ENCODE data around the gene ANKRD12. TPM values are rescaled to one million over a fixed set of nuclear protein-coding genes. Genes with fewer than 3 reads are reported as not detected.

Gene ANKRD12
- total and polyA plus RNA-seq, 7 experiments from 2014 or later = 48.7 to 274 (median 154) TPM

DNA sequence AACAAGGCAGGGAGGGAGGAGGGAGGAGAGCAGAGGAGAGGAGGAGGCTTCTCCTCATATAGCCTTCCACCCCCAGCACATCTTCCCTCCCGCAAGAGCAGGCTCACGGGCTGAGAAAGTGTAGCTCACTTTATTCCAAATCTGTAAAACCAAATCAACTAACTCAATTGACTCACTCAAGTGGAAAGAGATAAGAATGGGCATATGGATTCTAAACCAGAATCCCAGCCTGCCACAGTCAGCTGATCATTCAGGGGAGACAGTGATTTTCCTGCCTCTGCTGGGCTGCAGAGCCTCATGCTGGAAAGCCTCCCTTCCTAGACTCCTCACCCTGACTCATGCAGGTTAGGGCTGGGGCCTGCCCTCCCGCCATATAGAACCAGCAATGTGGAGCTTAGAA, 193.8 kb downstream of the ANKRD12 start:
- ChIA-PET CTCF (no interaction called here), POLR2A (no interaction called here)
- Histone ChIP-seq H3K27ac (ENCODE audit: low read depth, low read length) (no peak overlapping the region), H3K27me3 (ENCODE audit: control insufficient read depth in 2 of 2, insufficient read depth in 2 of 2, low read length in 2 of 2) (no peaks in the 10 kb centered on the region), H3K36me3 (ENCODE audit: control insufficient read depth in 2 of 3, insufficient read depth in 3 of 3, low read length in 3 of 3) (no peaks in the 10 kb centered on the region), H3K4me1 (ENCODE audit: control insufficient read depth in 2 of 2, insufficient read depth in 2 of 2, low read length in 2 of 2) (peaks cover 0 to 4% of the 10 kb centered on the region in 2 donors), H3K4me3 (ENCODE audit: low read length) (no peak overlapping the region), H3K9me3 (ENCODE audit: control insufficient read depth in 2 of 3, low read length in 3 of 3) (no peaks in the 10 kb centered on the region)
- no peaks in the 10 kb centered on the region for H3K36me3 Mint-ChIP-seq
- no peak overlapping the region for H3K4me3 Mint-ChIP-seq
- H3K27me3 Mint-ChIP-seq = peaks cover 0 to 55% (median 0%) of the 10 kb centered on the region in 5 donors
- intact Hi-C loops (cut with micrococcal nuclease) = loop anchor here (5.0 to 10.0 kb wide), 4 partner anchors 573 to 1197 kb away; partner anchors contain the start of gene NAPG (in 2 of the 2)
- DNase-seq = no peak
- H3K9me3 Mint-ChIP-seq = peaks cover 0 to 11% (median 0%) of the 10 kb centered on the region in 11 donors
- ATAC-seq = no peak
- H3K27ac Mint-ChIP-seq = no peak overlapping the region
- H3K4me1 Mint-ChIP-seq = peaks cover 1 to 9% (median 8%) of the 10 kb centered on the region in 7 donors

DNA sequence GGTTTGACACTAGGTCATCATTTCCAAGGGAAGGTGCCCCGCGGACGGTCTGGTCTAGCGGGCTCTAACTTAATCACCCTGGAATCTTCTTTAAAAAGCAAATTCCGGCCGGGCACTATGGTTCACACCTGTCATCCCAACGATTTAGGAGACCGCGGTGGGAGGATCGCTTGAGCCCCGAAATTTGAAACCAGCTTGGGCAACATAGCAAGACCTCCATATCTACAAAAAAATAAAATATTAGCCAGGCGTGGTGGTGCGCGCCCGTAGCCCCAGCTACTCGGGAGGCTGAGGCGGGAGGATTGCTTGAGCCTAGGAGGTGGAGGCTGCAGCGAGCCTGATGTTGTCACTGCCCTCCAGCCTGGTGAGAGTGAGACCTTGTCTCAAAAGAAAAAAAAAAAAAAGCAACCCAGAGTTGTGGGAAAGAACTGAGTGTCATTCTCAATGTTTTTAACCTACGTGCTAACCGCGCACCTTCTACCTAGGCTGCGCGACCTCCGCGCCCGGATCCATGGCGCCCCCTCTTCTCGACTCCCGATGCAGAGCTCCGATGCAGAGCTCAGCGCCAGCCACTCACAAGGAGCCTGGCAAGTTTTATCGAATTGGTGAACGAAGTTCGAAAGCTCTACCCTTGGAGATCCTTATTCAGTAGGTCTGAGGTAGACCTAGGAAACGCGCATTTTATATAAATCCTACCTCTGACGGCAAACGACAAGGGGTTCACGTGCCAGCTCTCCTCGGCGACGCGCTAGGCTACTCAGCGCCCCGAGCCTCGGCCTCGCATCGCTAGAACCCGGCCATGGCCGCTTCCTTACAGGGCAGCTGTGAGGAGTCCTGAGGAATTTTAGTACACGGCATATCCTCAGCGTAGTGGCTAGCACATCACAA, 197.1 kb downstream of the ANKRD12 start:
- peaks cover 0 to 6% (median 4%) of the 10 kb centered on the region in 5 donors for H3K36me3 Mint-ChIP-seq
- Histone ChIP-seq H3K36me3 (ENCODE audit: control insufficient read depth in 2 of 3, insufficient read depth in 3 of 3, low read length in 3 of 3) (no peaks in the 10 kb centered on the region), H3K4me1 (ENCODE audit: control insufficient read depth in 2 of 2, insufficient read depth in 2 of 2, low read length in 2 of 2) (peaks cover 0 to 8% of the 10 kb centered on the region in 2 donors), H3K9me3 (ENCODE audit: control insufficient read depth in 2 of 3, low read length in 3 of 3) (no peaks in the 10 kb centered on the region), H3K27ac (ENCODE audit: low read depth, low read length) (peak overlapping the region; percentile 71), H3K4me3 (ENCODE audit: low read length) (peak overlapping the region; percentile 90), H3K27me3 (ENCODE audit: control insufficient read depth in 2 of 2, insufficient read depth in 2 of 2, low read length in 2 of 2) (no peaks in the 10 kb centered on the region)
- H3K4me3 Mint-ChIP-seq = peak overlapping the region; percentile 83 to 94 (median 92)
- peaks cover 0 to 8% (median 0%) of the 10 kb centered on the region in 11 donors for H3K9me3 Mint-ChIP-seq
- CTCF ChIA-PET = interaction anchor here (0.6 kb wide), 1 partner anchor 261 kb away, joined by 3 read pairs; no protein-coding TSS in a partner anchor
- peaks cover 0 to 42% (median 0%) of the 10 kb centered on the region in 5 donors for H3K27me3 Mint-ChIP-seq
- peak in 2 of 9 donors; percentile 65 to 70 for DNase-seq
- ATAC-seq = peak; percentile 36
- peak overlapping the region; percentile 63 to 97 (median 88) for H3K27ac Mint-ChIP-seq
- peaks cover 1 to 33% (median 24%) of the 10 kb centered on the region in 7 donors for H3K4me1 Mint-ChIP-seq
- intact Hi-C loops (cut with micrococcal nuclease) = loop anchor here (1.0 to 10.0 kb wide), 17 partner anchors 59 to 1194 kb away; partner anchors contain the start of genes ANKRD12 (in 2 of the 2), NAPG (in 2 of the 2), NDUFV2 (in 2 of the 2) and RALBP1 (in 2 of the 2)
- POLR2A ChIA-PET = interaction anchor here (0.6 to 2.8 kb wide), 5 partner anchors 195 to 580 kb away, joined by 3 to 10 read pairs (median 5); partner anchors contain the start of genes ANKRD12, NDUFV2 and VAPA

DNA sequence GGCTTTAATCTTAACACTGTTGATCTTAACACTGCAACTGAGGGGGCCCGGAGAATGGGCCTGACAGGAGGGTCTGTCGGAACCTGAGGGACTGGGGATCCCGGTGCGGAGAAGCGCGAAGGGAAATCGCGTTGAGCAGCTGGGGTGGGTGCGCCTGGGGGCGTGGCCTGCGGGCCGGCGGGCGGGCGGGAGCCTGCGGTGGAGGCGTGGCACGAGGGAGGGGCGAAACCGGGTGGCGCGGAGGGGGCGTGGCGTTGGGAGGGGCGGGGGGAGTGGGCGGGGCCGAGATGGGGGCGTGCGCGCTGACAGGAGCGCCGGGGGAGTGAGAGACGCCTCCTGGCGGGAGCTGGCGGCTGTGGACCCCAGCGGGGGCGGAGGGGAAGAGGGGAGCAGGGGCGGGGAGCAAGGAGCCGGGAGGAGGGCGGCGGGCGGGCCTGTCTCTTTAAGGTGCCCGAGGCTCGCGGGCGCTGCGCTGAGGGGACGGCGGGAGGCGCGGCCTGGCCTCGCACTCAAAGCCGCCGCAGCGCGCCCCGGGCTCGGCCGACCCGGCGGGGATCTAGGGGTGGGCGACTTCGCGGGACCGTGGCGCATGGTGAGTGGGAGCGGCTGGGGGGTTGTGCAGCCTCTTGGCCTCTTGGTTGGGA, 197.9 kb downstream of the ANKRD12 start, which contains the start of gene TWSG1:
Gene TWSG1, plus strand, starts transcription at position 445 of the 644 bp plus-strand sequence. CDS start 2,457 bp downstream, outside the sequence.
- H3K27me3 Mint-ChIP-seq = peaks cover 0 to 35% (median 0%) of the 10 kb centered on the region in 5 donors
- H3K4me3 Mint-ChIP-seq = peak within 1 kb of the TSS; percentile 86 to 94 (median 92)
- peak; percentile 94 for ATAC-seq
- intact Hi-C loops (cut with micrococcal nuclease) = loop anchor here (1.0 to 10.0 kb wide), 17 partner anchors 60 to 1193 kb away; partner anchors contain the start of genes ANKRD12 (in 2 of the 2), NAPG (in 2 of the 2), NDUFV2 (in 2 of the 2) and RALBP1 (in 2 of the 2)
- Histone ChIP-seq H3K27me3 (ENCODE audit: control insufficient read depth in 2 of 2, insufficient read depth in 2 of 2, low read length in 2 of 2) (no peaks in the 10 kb centered on the region), H3K4me3 (ENCODE audit: low read length) (peak within 1 kb of the TSS; percentile 90), H3K9me3 (ENCODE audit: control insufficient read depth in 2 of 3, low read length in 3 of 3) (no peaks in the 10 kb centered on the region), H3K36me3 (ENCODE audit: control insufficient read depth in 2 of 3, insufficient read depth in 3 of 3, low read length in 3 of 3) (no peaks in the 10 kb centered on the region), H3K4me1 (ENCODE audit: control insufficient read depth in 2 of 2, insufficient read depth in 2 of 2, low read length in 2 of 2) (peaks cover 0 to 8% of the 10 kb centered on the region in 2 donors), H3K27ac (ENCODE audit: low read depth, low read length) (peak within 1 kb of the TSS; percentile 74)
- H3K9me3 Mint-ChIP-seq = peaks cover 0 to 6% (median 0%) of the 10 kb centered on the region in 11 donors
- POLR2A ChIA-PET = interaction anchor here (0.8 to 2.8 kb wide), 4 partner anchors 195 to 579 kb away, joined by 3 to 10 read pairs (median 6); partner anchors contain the start of genes ANKRD12, NDUFV2 and VAPA
- DNase-seq = peak; percentile 86 to 94 (median 90)
- peaks cover 0 to 7% (median 4%) of the 10 kb centered on the region in 5 donors for H3K36me3 Mint-ChIP-seq
- CTCF ChIA-PET = no interaction called here
- peak within 1 kb of the TSS; percentile 63 to 97 (median 88) for H3K27ac Mint-ChIP-seq
- peaks cover 1 to 33% (median 24%) of the 10 kb centered on the region in 7 donors for H3K4me1 Mint-ChIP-seq

DNA sequence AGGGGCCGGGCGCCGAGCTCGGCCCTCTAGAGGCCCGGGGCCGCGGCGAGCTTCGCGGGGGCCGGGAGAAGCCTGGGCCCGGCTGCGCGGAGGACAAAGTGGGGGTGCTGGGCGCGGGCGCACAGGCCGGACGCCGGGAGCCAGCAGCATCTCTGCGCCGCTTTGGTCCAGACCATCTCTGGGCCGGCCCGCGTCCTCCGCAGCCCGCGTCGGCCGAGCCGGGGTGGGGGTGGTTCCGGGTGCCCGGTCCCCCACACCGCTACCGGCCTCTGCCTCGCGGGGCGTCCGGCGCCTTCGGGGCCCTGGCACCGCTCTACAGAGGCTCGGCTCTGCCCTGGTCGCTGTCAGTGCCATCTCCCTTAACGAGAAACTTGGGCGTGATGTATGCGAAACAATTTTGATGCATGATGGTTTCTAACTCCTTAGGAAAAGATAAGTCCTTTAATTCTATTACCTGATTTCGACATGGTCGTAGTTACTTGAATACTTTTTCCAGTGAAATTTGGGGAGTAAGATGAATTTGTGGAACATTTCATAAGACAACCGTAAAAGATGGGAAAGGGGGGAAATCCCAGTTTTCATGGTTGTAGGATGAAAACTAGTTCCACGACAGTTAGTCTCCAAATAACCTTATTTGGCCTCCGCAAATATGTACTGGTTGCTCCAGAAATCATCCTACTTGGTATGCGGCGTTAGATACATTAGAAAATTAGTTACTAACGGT, 198.6 kb downstream of the ANKRD12 start:
- H3K9me3 Mint-ChIP-seq = peaks cover 0 to 6% (median 0%) of the 10 kb centered on the region in 11 donors
- Histone ChIP-seq H3K4me3 (ENCODE audit: low read length) (peak overlapping the region; percentile 50), H3K36me3 (ENCODE audit: control insufficient read depth in 2 of 3, insufficient read depth in 3 of 3, low read length in 3 of 3) (no peaks in the 10 kb centered on the region), H3K9me3 (ENCODE audit: control insufficient read depth in 2 of 3, low read length in 3 of 3) (no peaks in the 10 kb centered on the region), H3K27ac (ENCODE audit: low read depth, low read length) (peak overlapping the region; percentile 74), H3K27me3 (ENCODE audit: control insufficient read depth in 2 of 2, insufficient read depth in 2 of 2, low read length in 2 of 2) (no peaks in the 10 kb centered on the region), H3K4me1 (ENCODE audit: control insufficient read depth in 2 of 2, insufficient read depth in 2 of 2, low read length in 2 of 2) (peaks cover 0 to 8% of the 10 kb centered on the region in 2 donors)
- ATAC-seq = peak; percentile 22
- H3K36me3 Mint-ChIP-seq = peaks cover 0 to 7% (median 4%) of the 10 kb centered on the region in 5 donors
- ChIA-PET POLR2A (interaction anchor here (1.7 to 2.8 kb wide), 2 partner anchors 232 to 578 kb away, joined by 5 to 10 read pairs; partner anchors contain the start of genes NDUFV2 and VAPA), CTCF (no interaction called here)
- H3K27me3 Mint-ChIP-seq = peaks cover 0 to 32% (median 0%) of the 10 kb centered on the region in 5 donors
- peak overlapping the region in 4 of 9 donors; percentile 42 to 84 (median 56) for H3K27ac Mint-ChIP-seq
- peaks cover 1 to 33% (median 24%) of the 10 kb centered on the region in 7 donors for H3K4me1 Mint-ChIP-seq
- H3K4me3 Mint-ChIP-seq = peak overlapping the region; percentile 79 to 94 (median 89)
- intact Hi-C loops (cut with micrococcal nuclease) = loop anchor here (1.0 to 10.0 kb wide), 17 partner anchors 60 to 1192 kb away; partner anchors contain the start of genes ANKRD12 (in 2 of the 2), NAPG (in 2 of the 2), NDUFV2 (in 2 of the 2) and RALBP1 (in 2 of the 2)
- peak in 4 of 9 donors; percentile 18 to 35 (median 22) for DNase-seq

Measured in naive thymus-derived CD4-positive, alpha-beta T cell (primary cell).